HCT116 (cell line): Measurements from ENCODE around the gene PGBD1. TPM values are rescaled to one million over a fixed set of nuclear protein-coding genes. Genes with fewer than 3 reads are reported as not detected.

Experiments used
- ATAC-seq: fragments of 200-7000 bp; cut with Tn5 transposase; 2 replicates; pipeline ENCODE4 v1.9.1; 2020; ENCODE audit warnings: mild to moderate bottlenecking, moderate library complexity
- BruUV-seq: library from RNA; stranded (reverse); fragments of 400-500 nt; replicated peaks from 2 replicates; lab custom pipeline; 2021; lab: Mats Ljungman, UMichigan
- CTCF ChIA-PET: fragments of 300-600 bp; sonication (Branson Sonifier 250); formaldehyde crosslinking; loops from one replicate; lab custom pipeline; 2021; ENCODE audit warnings: antibody characterized with exemption; lab: Charles Lee
- POLR2A ChIA-PET: fragments of 300-600, 350-600 bp; sonication (Branson Sonifier 250); formaldehyde crosslinking; loops from one replicate; lab custom pipeline; 2021; ENCODE audit warnings: antibody characterized with exemption; lab: Charles Lee
- RAD21 ChIA-PET, 2 experiments: fragments of 300-600 bp; sonication (Branson Sonifier 250); formaldehyde crosslinking; loops; one replicate each; lab custom pipeline; 2023; ENCODE audit warnings: low total read pairs in 2 of 2; ENCODE audit not compliant: uncharacterized antibody in 2 of 2, unreplicated experiment in 2 of 2, low non-redundant PET in 1 of 2; lab: Charles Lee
- DNase-seq: peaks from one replicate; pipeline ENCODE4 v3.0.0-alpha.2; 2010; ENCODE audit warnings: low read depth, low spot score
- H2AFZ ChIP-seq: fragments of 200-600 bp; shearing (Covaris generic), sonication (generic); 2 replicates; pipeline ENCODE4 v1.6.1; 2017; ENCODE audit warnings: low read depth, mixed run types, mixed read lengths, antibody characterized with exemption, low read length; ENCODE audit not compliant: poor library complexity, severe bottlenecking
- H3K27ac ChIP-seq: 2 replicates; pipeline ENCODE4 v1.5.1; 2012; ENCODE audit warnings: low read depth, low read length
- H3K27me3 ChIP-seq: fragments of 200-600 bp; sonication (generic); 2 replicates; pipeline ENCODE4 v1.6.1; 2016; ENCODE audit warnings: mixed run types, low read length, mixed read lengths; ENCODE audit not compliant: insufficient read depth
- H3K36me3 ChIP-seq, 2 experiments: fragments of 200-500 bp in 1 of 2; fragments of 200-600 bp in 1 of 2; sonication (Bioruptor generic) in 1 of 2; sonication (generic) in 1 of 2; 2 replicates each; pipeline versions ENCODE4 v1.5.1 to v1.6.1; 2014 to 2016; ENCODE audit warnings: low read length in 2 of 2, inconsistent platforms in 1 of 2, mixed read lengths in 1 of 2, mixed run types in 1 of 2; ENCODE audit not compliant: insufficient read depth in 2 of 2, control insufficient read depth in 1 of 2
- H3K4me1 ChIP-seq, 2 experiments: fragments of 200-600 bp in 1 of 2; sonication (generic) in 1 of 2; 2 replicates each; pipeline versions ENCODE4 v1.5.1 to v1.6.1; 2012 to 2017; ENCODE audit warnings: low read length in 2 of 2, inconsistent platforms in 1 of 2, mild to moderate bottlenecking in 1 of 2, mixed read lengths in 1 of 2, mixed run types in 1 of 2, moderate library complexity in 1 of 2; ENCODE audit not compliant: insufficient read depth in 2 of 2, control insufficient read depth in 1 of 2
- H3K4me2 ChIP-seq: fragments of 200-600 bp; sonication (generic); 2 replicates; pipeline ENCODE4 v1.6.1; 2017; ENCODE audit warnings: mixed run types, low read length, mixed read lengths
- H3K4me3 ChIP-seq, 2 experiments: fragments of 200-600 bp in 1 of 2; sonication (generic) in 1 of 2; replicated peaks in 1 of 2; 2 replicates each; pipeline ENCODE4 v1.5.1; 2011 to 2016; ENCODE audit warnings: low read length in 2 of 2, control low read depth in 1 of 2, low read depth in 1 of 2, mild to moderate bottlenecking in 1 of 2, mixed read lengths in 1 of 2, mixed run types in 1 of 2
- H3K79me2 ChIP-seq: fragments of 200-600 bp; sonication (generic); 2 replicates; pipeline ENCODE4 v1.6.1; 2017; ENCODE audit warnings: mild to moderate bottlenecking, mixed run types, low read length, moderate library complexity, mixed read lengths; ENCODE audit not compliant: insufficient read depth
- H3K9ac ChIP-seq: fragments of 200-600 bp; sonication (generic); 2 replicates; pipeline ENCODE4 v1.6.1; 2016; ENCODE audit warnings: low read length, mixed read lengths
- H3K9me2 ChIP-seq: fragments of 200-600 bp; sonication (generic), shearing (Covaris generic); 2 replicates; pipeline ENCODE4 v1.6.1; 2017; ENCODE audit warnings: mixed run types, mild to moderate bottlenecking, moderate library complexity; ENCODE audit not compliant: insufficient read depth
- H3K9me3 ChIP-seq, 2 experiments: fragments of 200-500 bp in 1 of 2; fragments of 200-600 bp in 1 of 2; sonication (Bioruptor generic) in 1 of 2; sonication (generic) in 1 of 2; 2 replicates each; pipeline ENCODE4 v1.6.1; 2014 to 2017; ENCODE audit warnings: low read length in 2 of 2, mixed read lengths in 2 of 2, inconsistent platforms in 1 of 2, low read depth in 1 of 2, mild to moderate bottlenecking in 1 of 2, mixed run types in 1 of 2, moderate library complexity in 1 of 2; ENCODE audit not compliant: control insufficient read depth in 1 of 2, insufficient read depth in 1 of 2
- H4K20me1 ChIP-seq: fragments of 200-600 bp; sonication (generic), shearing (Covaris generic); 2 replicates; pipeline ENCODE4 v1.6.1; 2017; ENCODE audit warnings: mixed run types, mild to moderate bottlenecking, moderate library complexity; ENCODE audit not compliant: insufficient read depth
- CBX3 ChIP-seq: IDR thresholded peaks from 2 replicates; pipeline ENCODE4 v1.6.1; 2012; ENCODE audit warnings: low read depth
- EZH2 ChIP-seq: fragments of 200-600 bp; sonication (generic); IDR thresholded peaks from 2 replicates; pipeline ENCODE4 v1.6.1; 2017; ENCODE audit warnings: antibody characterized with exemption, mixed run types
- FOSL1 ChIP-seq: IDR thresholded peaks from 2 replicates; pipeline ENCODE4 v1.6.1; 2012; ENCODE audit warnings: low read depth
- JUND ChIP-seq: IDR thresholded peaks from 2 replicates; pipeline ENCODE4 v1.6.1; 2012
- POLR2A ChIP-seq: IDR thresholded peaks from 2 replicates; pipeline ENCODE4 v1.7.0; 2011; ENCODE audit warnings: borderline replicate concordance; ENCODE audit not compliant: insufficient read depth, insufficient read length; ENCODE audit errors: extremely low read depth
- POLR2AphosphoS5 ChIP-seq: IDR thresholded peaks from 2 replicates; pipeline ENCODE4 v1.6.1; 2011; ENCODE audit warnings: mild to moderate bottlenecking, low read depth, low read length, moderate library complexity
- SIN3A ChIP-seq: IDR thresholded peaks from 2 replicates; pipeline ENCODE4 v1.6.1; 2012; ENCODE audit warnings: low read depth
- SP1 ChIP-seq: IDR thresholded peaks from 2 replicates; pipeline ENCODE4 v1.6.1; 2012; ENCODE audit warnings: low read depth
- SRF ChIP-seq: IDR thresholded peaks from 2 replicates; pipeline ENCODE4 v1.6.1; 2012; ENCODE audit warnings: low read depth
- YY1 ChIP-seq: IDR thresholded peaks from 2 replicates; pipeline ENCODE4 v1.6.1; 2011; ENCODE audit warnings: low read length, low read depth, moderate library complexity, mild to moderate bottlenecking; ENCODE audit not compliant: insufficient replicate concordance; ENCODE audit errors: extremely low read depth
- ZFX ChIP-seq: fragments of 450-650 bp; IDR thresholded peaks from 2 replicates; pipeline ENCODE4 v1.6.1; 2017
- ZNF274 ChIP-seq: fragments of 200-500 bp; sonication (Bioruptor generic); IDR thresholded peaks from 2 replicates; pipeline ENCODE4 v1.6.1; 2014; ENCODE audit warnings: mild to moderate bottlenecking, low read depth, low read length, inconsistent platforms
- intact Hi-C: fragments of 100-400 bp; cut with micrococcal nuclease; formaldehyde crosslinking; loops from 2 replicates; pipeline ENCODE4 v1.10.0; 2022
- total RNA-seq: library from RNA; stranded (reverse); gene quantifications from one replicate; pipeline ENCODE4 v1.2.1, GENCODE V29; 2021; ENCODE audit not compliant: unreplicated experiment
- TF ChIP-seq, protein P1 (sequence below): IDR thresholded peaks from 2 replicates; pipeline ENCODE4 v1.6.1; 2011; ENCODE audit warnings: mild to moderate bottlenecking, low read length, moderate library complexity; ENCODE audit not compliant: insufficient replicate concordance; ENCODE audit errors: extremely low read depth
- TF ChIP-seq, protein P2 (sequence below): IDR thresholded peaks from 2 replicates; pipeline ENCODE4 v1.6.1; 2012; ENCODE audit warnings: low read depth

PGBD1 gene
- total RNA-seq, 1 experiment from 2014 or later, result 3.6 TPM

DNA sequence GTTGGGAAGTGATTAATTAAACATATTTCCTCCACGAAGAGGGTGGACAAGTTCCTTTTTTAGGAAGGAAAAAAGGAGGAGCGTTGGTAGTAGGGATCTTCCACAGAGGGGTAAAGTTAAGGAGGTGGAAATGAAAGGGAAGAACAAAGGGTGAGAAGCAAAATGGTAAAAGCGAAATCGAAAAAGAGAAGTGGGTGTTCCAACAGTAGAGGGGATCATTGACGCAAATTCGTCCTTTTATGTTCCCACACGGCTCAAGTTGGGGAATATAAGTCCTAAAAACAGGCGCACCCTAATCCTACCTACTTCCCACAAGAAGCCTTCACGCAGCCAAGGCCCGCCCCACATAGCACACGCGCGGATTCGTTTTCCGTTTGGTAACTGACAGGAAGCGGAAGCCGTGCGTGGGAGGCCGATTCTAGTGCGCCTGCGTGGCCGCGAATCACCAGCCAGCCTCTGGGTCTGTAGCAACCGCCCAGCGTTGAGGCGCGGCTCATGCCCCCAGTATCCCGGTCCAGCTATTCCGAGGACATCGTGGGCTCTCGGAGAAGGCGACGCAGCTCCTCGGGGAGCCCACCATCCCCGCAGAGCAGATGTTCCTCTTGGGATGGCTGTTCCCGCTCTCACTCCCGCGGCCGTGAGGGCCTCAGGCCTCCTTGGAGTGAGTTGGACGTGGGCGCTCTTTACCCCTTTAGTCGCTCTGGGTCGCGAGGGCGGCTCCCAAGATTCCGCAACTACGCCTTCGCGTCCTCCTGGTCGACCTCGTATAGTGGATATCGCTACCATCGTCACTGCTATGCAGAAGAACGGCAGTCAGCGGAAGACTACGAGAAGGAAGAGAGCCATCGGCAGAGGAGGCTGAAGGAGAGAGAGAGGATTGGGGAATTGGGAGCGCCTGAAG, 22.2 kb upstream of the PGBD1 start, which contains the start of gene NKAPL:
Gene NKAPL, plus strand, starts transcription at position 421 of the 901 bp plus-strand sequence. Its CDS starts 75 bp downstream, at position 496.
- ATAC-seq, result no peak

More for the DNA sequence above, 22.2 kb upstream of the PGBD1 start, which contains the start of gene NKAPL:
- TF ChIP-seq, protein P1, sequence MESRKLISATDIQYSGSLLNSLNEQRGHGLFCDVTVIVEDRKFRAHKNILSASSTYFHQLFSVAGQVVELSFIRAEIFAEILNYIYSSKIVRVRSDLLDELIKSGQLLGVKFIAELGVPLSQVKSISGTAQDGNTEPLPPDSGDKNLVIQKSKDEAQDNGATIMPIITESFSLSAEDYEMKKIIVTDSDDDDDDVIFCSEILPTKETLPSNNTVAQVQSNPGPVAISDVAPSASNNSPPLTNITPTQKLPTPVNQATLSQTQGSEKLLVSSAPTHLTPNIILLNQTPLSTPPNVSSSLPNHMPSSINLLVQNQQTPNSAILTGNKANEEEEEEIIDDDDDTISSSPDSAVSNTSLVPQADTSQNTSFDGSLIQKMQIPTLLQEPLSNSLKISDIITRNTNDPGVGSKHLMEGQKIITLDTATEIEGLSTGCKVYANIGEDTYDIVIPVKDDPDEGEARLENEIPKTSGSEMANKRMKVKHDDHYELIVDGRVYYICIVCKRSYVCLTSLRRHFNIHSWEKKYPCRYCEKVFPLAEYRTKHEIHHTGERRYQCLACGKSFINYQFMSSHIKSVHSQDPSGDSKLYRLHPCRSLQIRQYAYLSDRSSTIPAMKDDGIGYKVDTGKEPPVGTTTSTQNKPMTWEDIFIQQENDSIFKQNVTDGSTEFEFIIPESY, result no peak
- TF ChIP-seq EZH2, result no peak
- TF ChIP-seq POLR2A, result no peak
- TF ChIP-seq ZNF274, result no peak
- no peak for TF ChIP-seq YY1
- TF ChIP-seq, protein P2, sequence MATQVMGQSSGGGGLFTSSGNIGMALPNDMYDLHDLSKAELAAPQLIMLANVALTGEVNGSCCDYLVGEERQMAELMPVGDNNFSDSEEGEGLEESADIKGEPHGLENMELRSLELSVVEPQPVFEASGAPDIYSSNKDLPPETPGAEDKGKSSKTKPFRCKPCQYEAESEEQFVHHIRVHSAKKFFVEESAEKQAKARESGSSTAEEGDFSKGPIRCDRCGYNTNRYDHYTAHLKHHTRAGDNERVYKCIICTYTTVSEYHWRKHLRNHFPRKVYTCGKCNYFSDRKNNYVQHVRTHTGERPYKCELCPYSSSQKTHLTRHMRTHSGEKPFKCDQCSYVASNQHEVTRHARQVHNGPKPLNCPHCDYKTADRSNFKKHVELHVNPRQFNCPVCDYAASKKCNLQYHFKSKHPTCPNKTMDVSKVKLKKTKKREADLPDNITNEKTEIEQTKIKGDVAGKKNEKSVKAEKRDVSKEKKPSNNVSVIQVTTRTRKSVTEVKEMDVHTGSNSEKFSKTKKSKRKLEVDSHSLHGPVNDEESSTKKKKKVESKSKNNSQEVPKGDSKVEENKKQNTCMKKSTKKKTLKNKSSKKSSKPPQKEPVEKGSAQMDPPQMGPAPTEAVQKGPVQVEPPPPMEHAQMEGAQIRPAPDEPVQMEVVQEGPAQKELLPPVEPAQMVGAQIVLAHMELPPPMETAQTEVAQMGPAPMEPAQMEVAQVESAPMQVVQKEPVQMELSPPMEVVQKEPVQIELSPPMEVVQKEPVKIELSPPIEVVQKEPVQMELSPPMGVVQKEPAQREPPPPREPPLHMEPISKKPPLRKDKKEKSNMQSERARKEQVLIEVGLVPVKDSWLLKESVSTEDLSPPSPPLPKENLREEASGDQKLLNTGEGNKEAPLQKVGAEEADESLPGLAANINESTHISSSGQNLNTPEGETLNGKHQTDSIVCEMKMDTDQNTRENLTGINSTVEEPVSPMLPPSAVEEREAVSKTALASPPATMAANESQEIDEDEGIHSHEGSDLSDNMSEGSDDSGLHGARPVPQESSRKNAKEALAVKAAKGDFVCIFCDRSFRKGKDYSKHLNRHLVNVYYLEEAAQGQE, result no peak
- TF ChIP-seq JUND, result no peak
- TF ChIP-seq SRF, result no peak
- TF ChIP-seq ZFX, result no peak
- no peak for TF ChIP-seq POLR2AphosphoS5
- TF ChIP-seq CBX3, result no peak
- no peak for TF ChIP-seq FOSL1
- TF ChIP-seq SP1, result no peak
- TF ChIP-seq SIN3A, result no peak
- no peaks in the 10 kb centered on the region for H3K9me2 ChIP-seq
- ChIA-PET CTCF (no interaction called here), POLR2A (no interaction called here), RAD21 (no interaction called here)
- H3K4me1 ChIP-seq, result no peaks in the 10 kb centered on the region
- no peak within 1 kb of the TSS for H3K4me3 ChIP-seq
- DNase-seq, result no peak
- H3K9me3 ChIP-seq, result no peaks in the 10 kb centered on the region
- no TSS peak for BruUV-seq
- no peak within 1 kb of the TSS for H3K27ac ChIP-seq
- no peaks in the 10 kb centered on the region for H4K20me1 ChIP-seq
- no peaks in the 10 kb centered on the region for H3K27me3 ChIP-seq
- H3K79me2 ChIP-seq, result no peaks in the 10 kb centered on the region
- H3K36me3 ChIP-seq, result no peaks in the 10 kb centered on the region
- H3K9ac ChIP-seq, result no peak within 1 kb of the TSS
- intact Hi-C loops, result no loop called here
- H2AFZ ChIP-seq, result no peak within 1 kb of the TSS
- no peak within 1 kb of the TSS for H3K4me2 ChIP-seq
